ENCODE measurements around the gene EME2. TPM values are rescaled to one million over a fixed set of nuclear protein-coding genes. Genes with fewer than 3 reads are reported as not detected.

Gene EME2
- 11.6 and 13.5 TPM in 2 replicates for total RNA-seq

DNA sequence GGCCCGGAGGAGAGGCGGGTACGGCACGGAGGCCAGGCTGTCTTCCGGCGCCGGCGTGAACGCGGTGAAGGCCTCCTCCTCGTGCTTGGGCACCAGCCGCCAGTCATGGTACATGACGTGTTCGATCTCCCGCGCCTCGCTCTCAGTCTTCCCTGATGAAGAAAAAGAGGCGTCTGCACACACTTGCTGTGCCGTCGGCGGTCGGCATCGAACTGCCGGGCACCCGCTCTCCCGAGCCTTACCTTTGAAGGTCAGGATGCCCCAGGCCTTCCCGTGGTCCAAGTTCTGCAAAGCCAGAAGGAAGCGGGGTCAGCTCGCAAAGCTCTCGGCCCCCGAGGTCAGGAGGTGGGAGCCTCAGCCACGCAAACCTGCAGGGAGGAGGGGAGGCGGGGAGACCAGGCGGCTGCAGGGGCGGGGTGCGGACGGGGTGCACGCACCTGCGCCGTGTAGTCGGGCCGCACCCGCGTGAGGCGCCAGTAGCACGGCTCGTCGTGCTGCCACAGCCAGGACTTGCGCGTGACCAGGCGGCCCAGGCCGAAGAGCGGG, at the start of gene EME2:
EME2 (plus strand) TSS at position 449 of the 546 bp plus-strand sequence. CDS start 418 bp downstream, outside the sequence.

DNA sequence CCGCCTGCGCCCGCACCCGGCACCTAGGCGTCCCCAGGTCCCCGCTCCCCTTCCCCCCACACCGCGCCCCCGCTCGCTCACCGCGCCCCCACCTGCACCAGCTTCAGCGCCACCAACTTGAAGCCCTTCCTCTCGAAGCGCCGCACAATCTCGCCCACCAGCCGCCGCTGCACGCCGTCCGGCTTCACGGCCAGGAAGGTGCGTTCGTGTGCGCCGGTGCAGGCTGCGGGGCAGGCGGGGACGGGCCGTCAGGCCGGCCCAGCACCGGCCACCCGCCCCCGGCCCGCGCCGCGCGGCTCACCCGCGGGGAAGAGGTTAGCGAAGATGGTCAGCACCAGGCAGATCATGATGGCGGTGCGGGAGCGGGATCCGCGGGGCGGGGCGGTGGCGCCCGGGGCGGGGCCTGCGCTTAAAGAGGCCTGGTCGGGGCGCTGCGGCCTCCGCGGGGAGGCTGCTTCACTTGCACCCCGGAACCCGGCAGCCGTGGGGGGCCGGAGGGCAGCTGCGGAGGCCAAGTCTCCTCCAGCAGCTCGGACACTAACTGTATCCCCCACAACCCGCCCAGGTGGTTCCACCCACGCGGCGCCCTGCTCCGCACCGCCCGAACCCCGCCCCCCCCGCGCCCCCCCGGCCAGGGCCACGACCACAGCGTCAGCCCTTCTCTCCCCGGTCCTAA, 1.3 kb upstream of the EME2 start, which contains the start of gene NME3:
NME3 (minus strand) TSS at position 356 of the 676 bp plus-strand sequence; CDS start at position 347, 9 bp downstream.

GRCh38 chr16:1772908-1773702, 495 bp downstream of the EME2 start, which contains the start of gene MRPS34:
TSS of gene MRPS34 (minus strand) at chr16:1773134. CDS start at chr16:1773119, 15 bp downstream.

GRCh38 chr16:1782408-1783264, 10.0 kb downstream of the EME2 start, which contains the start of the genes NUBP2 and SPSB3:
TSS of gene NUBP2 (plus strand) at chr16:1782960. CDS start at chr16:1783021, 61 bp downstream.
TSS of gene SPSB3 (minus strand) at chr16:1782571. CDS start at chr16:1781483, 1,088 bp downstream.

GRCh38 chr16:1793578-1794220, 21.1 kb downstream of the EME2 start, which contains the start of gene IGFALS:
TSS of gene IGFALS (minus strand) at chr16:1793705. CDS start at chr16:1793652, 53 bp downstream.

Small RNA genes within 50 kb of the gene (small RNA-seq; reads per million reads assigned to genes)
- gene MIR3177 = 2.5 reads per million, percentile 58 among the genes with 10 or more reads in this experiment

Other genes with a start within 250 kb of the EME2 start
- 14.9 and 24.1 TPM in 2 replicates for gene TMEM204, start 239.1 kb upstream of the EME2 start, total RNA-seq
- 14.0 and 14.6 TPM in 2 replicates for gene IFT140, start 160.7 kb upstream of the EME2 start, total RNA-seq
- 16.0 and 20.3 TPM in 2 replicates for gene CRAMP1, start 160.4 kb upstream of the EME2 start, total RNA-seq
- 70.2 and 72.1 TPM in 2 replicates for gene JPT2, start 94.5 kb upstream of the EME2 start, total RNA-seq
- gene MAPK8IP3, start 66.6 kb upstream of the EME2 start, total RNA-seq = 41.9 and 45.7 TPM in 2 replicates
- 26.1 and 27.0 TPM in 2 replicates for gene NME3, start 1.3 kb upstream of the EME2 start, total RNA-seq
- gene MRPS34, start 324 bp downstream of the EME2 start, total RNA-seq = 59.0 and 75.9 TPM in 2 replicates
- 21.0 and 25.3 TPM in 2 replicates for gene SPSB3, start 9.8 kb downstream of the EME2 start, total RNA-seq
- gene NUBP2, start 10.2 kb downstream of the EME2 start, total RNA-seq = 61.0 and 66.9 TPM in 2 replicates
- not detected in 2 replicates for gene IGFALS, start 20.9 kb downstream of the EME2 start, total RNA-seq
- 43.0 and 46.1 TPM in 2 replicates for gene HAGH, start 54.0 kb downstream of the EME2 start, total RNA-seq
- gene FAHD1, start 54.4 kb downstream of the EME2 start, total RNA-seq = 57.3 and 63.8 TPM in 2 replicates
- gene MEIOB, start 99.4 kb downstream of the EME2 start, total RNA-seq = 0.14 and 0.66 TPM in 2 replicates
- gene HS3ST6, start 145.6 kb downstream of the EME2 start, total RNA-seq = not detected in 2 replicates
- 14.6 and 16.4 TPM in 2 replicates for gene MSRB1, start 170.4 kb downstream of the EME2 start, total RNA-seq
- not detected in 2 replicates for gene RPL3L, start 181.9 kb downstream of the EME2 start, total RNA-seq
- gene NDUFB10, start 186.7 kb downstream of the EME2 start, total RNA-seq = 97.1 and 113 TPM in 2 replicates
- 2,240 and 2,662 TPM in 2 replicates for gene RPS2, start 192.0 kb downstream of the EME2 start, total RNA-seq
- gene RNF151, start 194.0 kb downstream of the EME2 start, total RNA-seq = not detected in 2 replicates
- gene TBL3, start 199.2 kb downstream of the EME2 start, total RNA-seq = 48.4 and 49.1 TPM in 2 replicates
- gene NOXO1, start 208.7 kb downstream of the EME2 start, total RNA-seq = 0.40 TPM in 1 of 2 replicates, not detected in the other
- gene GFER, start 211.4 kb downstream of the EME2 start, total RNA-seq = 8.6 and 13.6 TPM in 2 replicates
- gene SYNGR3, start 217.2 kb downstream of the EME2 start, total RNA-seq = 1.3 and 1.6 TPM in 2 replicates
- 26.7 and 36.5 TPM in 2 replicates for gene ZNF598, start 237.0 kb downstream of the EME2 start, total RNA-seq
- 0.13 and 0.72 TPM in 2 replicates for gene NPW, start 247.0 kb downstream of the EME2 start, total RNA-seq